T follicular helper cell (primary cell): Measurements from ENCODE around the gene SYT2.
"Not testable (repeated sequence)": the region's sequence is repeated elsewhere in the genome, so short reads cannot be mapped to it uniquely, and the experiment has no call there.

Experiments
- DNase-seq: peaks from one replicate; pipeline ENCODE4 v3.0.0-alpha.2; 2020; ENCODE audit warnings: low read depth

SYT2 gene

GRCh38 chr1:202643397-202644218 lies 66.6 kb downstream of the SYT2 start:
- DNase-seq, result no peak

- DNase-seq, result no peak
These were observed 67.5 kb downstream of the SYT2 start for GRCh38 chr1:202642619-202643291.

GRCh38 chr1:202642212-202642611 lies 68.0 kb downstream of the SYT2 start:
- DNase-seq, result no peak

- DNase-seq, result no peak
These were observed 70.8 kb downstream of the SYT2 start for GRCh38 chr1:202639500-202639899.

- DNase-seq, result not testable (repeated sequence)
These were observed 71.5 kb downstream of the SYT2 start for GRCh38 chr1:202638701-202639305.

- DNase-seq, result no peak
These were observed 72.1 kb downstream of the SYT2 start for GRCh38 chr1:202638019-202638700.

GRCh38 chr1:202637321-202638018 lies 72.8 kb downstream of the SYT2 start:
- DNase-seq, result not testable (repeated sequence)

GRCh38 chr1:202636171-202636570 lies 74.1 kb downstream of the SYT2 start:
- DNase-seq, result not testable (repeated sequence)

- DNase-seq, result no peak
These were observed 78.0 kb downstream of the SYT2 start for GRCh38 chr1:202632241-202632640.

GRCh38 chr1:202631076-202631923 lies 79.0 kb downstream of the SYT2 start:
- DNase-seq, result no peak

GRCh38 chr1:202630541-202630940 lies 79.7 kb downstream of the SYT2 start:
- DNase-seq, result no peak

GRCh38 chr1:202630096-202630495 lies 80.2 kb downstream of the SYT2 start:
- DNase-seq, result not testable (repeated sequence)

GRCh38 chr1:202629257-202629811 lies 80.9 kb downstream of the SYT2 start:
- not testable (repeated sequence) for DNase-seq

GRCh38 chr1:202628646-202629215 lies 81.5 kb downstream of the SYT2 start:
- DNase-seq, result no peak

- no peak for DNase-seq
These were observed 82.3 kb downstream of the SYT2 start for GRCh38 chr1:202627841-202628565.

GRCh38 chr1:202627036-202627435 lies 83.2 kb downstream of the SYT2 start:
- DNase-seq, result not testable (repeated sequence)

GRCh38 chr1:202625416-202626360 lies 84.6 kb downstream of the SYT2 start:
- peak; percentile 31 for DNase-seq

GRCh38 chr1:202624781-202625108 lies 85.5 kb downstream of the SYT2 start:
- DNase-seq, result no peak
